Fibroblast of lung (primary cell): ENCODE measurements around the gene DUS4L. TPM values are rescaled to one million over a fixed set of nuclear protein-coding genes. Genes with fewer than 3 reads are reported as not detected.

ENCODE experiments used
- DNase-seq, 2 donors: peaks; one replicate each; pipeline versions ENCODE4 v3.0.0 to v3.0.0-alpha.2; 2010; ENCODE audit warnings: low read depth in 2 of 2
- H2AFZ ChIP-seq: 2 replicates; pipeline ENCODE4 v1.5.1; 2012; ENCODE audit warnings: low read length, control low read depth, inconsistent platforms
- H3K27ac ChIP-seq: 2 replicates; pipeline ENCODE4 v1.5.1; 2011; ENCODE audit warnings: low read length, control low read depth; ENCODE audit not compliant: insufficient read depth
- H3K27me3 ChIP-seq: 2 replicates; pipeline ENCODE4 v1.5.1; 2011; ENCODE audit warnings: mild to moderate bottlenecking, low read length; ENCODE audit not compliant: control insufficient read depth, insufficient read depth
- H3K36me3 ChIP-seq: 2 replicates; pipeline ENCODE4 v1.5.1; 2011; ENCODE audit warnings: low read length; ENCODE audit not compliant: control insufficient read depth, insufficient read depth
- H3K4me1 ChIP-seq: 2 replicates; pipeline ENCODE4 v1.5.1; 2011; ENCODE audit warnings: low read length; ENCODE audit not compliant: control insufficient read depth, insufficient read depth; ENCODE audit errors: extremely low read depth
- H3K4me2 ChIP-seq: 2 replicates; pipeline ENCODE4 v1.5.1; 2011; ENCODE audit warnings: low read length, control low read depth; ENCODE audit not compliant: insufficient read depth; ENCODE audit errors: extremely low read depth
- H3K4me3 ChIP-seq, 4 experiments: fragments of 200-600 bp in 1 of 4; sonication (generic) in 1 of 4; replicated peaks in 1 of 4; 2 replicates each; pipeline ENCODE4 v1.5.1; 2011 to 2016; ENCODE audit warnings: low read length in 4 of 4, low read depth in 3 of 4, mild to moderate bottlenecking in 3 of 4, control low read depth in 2 of 4, inconsistent platforms in 1 of 4, mixed read lengths in 1 of 4; ENCODE audit not compliant: insufficient read depth in 1 of 4; ENCODE audit errors: control extremely low read depth in 1 of 4
- H3K79me2 ChIP-seq: 2 replicates; pipeline ENCODE4 v1.5.1; 2012; ENCODE audit warnings: mild to moderate bottlenecking, low read length, inconsistent platforms; ENCODE audit not compliant: control insufficient read depth, insufficient read depth
- H3K9ac ChIP-seq: 2 replicates; pipeline ENCODE4 v1.5.1; 2011; ENCODE audit warnings: mild to moderate bottlenecking, low read length, control low read depth; ENCODE audit not compliant: insufficient read depth
- H3K9me3 ChIP-seq: 2 replicates; pipeline ENCODE4 v1.5.1; 2012; ENCODE audit warnings: low read depth, low read length; ENCODE audit not compliant: control insufficient read depth, insufficient read depth
- H4K20me1 ChIP-seq: 2 replicates; pipeline ENCODE4 v1.5.1; 2011; ENCODE audit warnings: low read length; ENCODE audit not compliant: control insufficient read depth, insufficient read depth; ENCODE audit errors: extremely low read depth
- EZH2 ChIP-seq: IDR thresholded peaks from 2 replicates; pipeline ENCODE4 v1.5.1; 2012; ENCODE audit warnings: low read length, control low read depth, mild to moderate bottlenecking; ENCODE audit errors: missing control alignments
- polyA plus RNA-seq, 2 donors: library from polyadenylated mRNA; depleted of rRNA in 1 of 2; stranded (reverse) in 1 of 2; unstranded in 1 of 2; fragments of >200 nt; gene quantifications; 2 replicates each; pipeline ENCODE4 v1.2.1, GENCODE V29; 2011 to 2012; ENCODE audit warnings: missing spikeins in 1 of 2
- total RNA-seq: library from RNA; depleted of rRNA; stranded (reverse); fragments of >200 nt; gene quantifications from 2 replicates; pipeline ENCODE4 v1.2.1, GENCODE V29; 2014
- TF ChIP-seq, protein P1 (sequence below), 2 donors: IDR thresholded peaks in 1 of 2; conservative IDR thresholded peaks in 1 of 2; 1 replicate in 1 of 2; 2 replicates in 1 of 2; pipeline ENCODE4 v1.5.1; 2011 to 2012; ENCODE audit warnings: low read length in 2 of 2, control low read depth in 1 of 2, inconsistent platforms in 1 of 2, low read depth in 1 of 2, mild to moderate bottlenecking in 1 of 2

DUS4L gene
- total and polyA plus RNA-seq, 2 donors (not counting 1 experiment from before 2014, with no cell fraction given) = 5.5 to 8.8 TPM

DNA sequence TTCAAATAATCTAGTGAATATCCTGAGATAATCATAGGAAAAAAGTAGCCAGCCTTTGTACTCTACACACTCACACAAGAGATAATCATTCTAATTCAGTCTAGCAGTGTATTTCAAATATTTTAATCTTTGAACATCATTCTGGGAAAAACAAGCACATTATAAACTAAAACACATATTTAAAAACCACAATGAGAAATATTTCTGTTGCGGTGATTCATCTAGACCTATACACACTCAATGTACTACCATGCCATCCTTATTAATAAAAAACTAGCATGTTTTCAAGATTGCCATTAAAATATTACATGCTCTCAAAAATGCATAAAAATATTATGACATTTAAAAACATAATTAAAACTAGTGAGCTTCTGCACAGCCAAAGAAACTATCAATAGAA lies 11.8 kb upstream of the DUS4L start:
- H2AFZ ChIP-seq = no peak overlapping the region
- H3K79me2 ChIP-seq = no peaks in the 10 kb centered on the region
- H3K27me3 ChIP-seq = no peaks in the 10 kb centered on the region
- H3K4me3 ChIP-seq = no peak overlapping the region
- no peaks in the 10 kb centered on the region for H3K4me1 ChIP-seq
- H3K4me2 ChIP-seq = no peak overlapping the region
- H3K9ac ChIP-seq = no peak overlapping the region
- no peaks in the 10 kb centered on the region for H4K20me1 ChIP-seq
- H3K36me3 ChIP-seq = peaks cover 1% of the 10 kb centered on the region
- no peaks in the 10 kb centered on the region for H3K9me3 ChIP-seq
- H3K27ac ChIP-seq = no peak overlapping the region
- TF ChIP-seq, protein P1, sequence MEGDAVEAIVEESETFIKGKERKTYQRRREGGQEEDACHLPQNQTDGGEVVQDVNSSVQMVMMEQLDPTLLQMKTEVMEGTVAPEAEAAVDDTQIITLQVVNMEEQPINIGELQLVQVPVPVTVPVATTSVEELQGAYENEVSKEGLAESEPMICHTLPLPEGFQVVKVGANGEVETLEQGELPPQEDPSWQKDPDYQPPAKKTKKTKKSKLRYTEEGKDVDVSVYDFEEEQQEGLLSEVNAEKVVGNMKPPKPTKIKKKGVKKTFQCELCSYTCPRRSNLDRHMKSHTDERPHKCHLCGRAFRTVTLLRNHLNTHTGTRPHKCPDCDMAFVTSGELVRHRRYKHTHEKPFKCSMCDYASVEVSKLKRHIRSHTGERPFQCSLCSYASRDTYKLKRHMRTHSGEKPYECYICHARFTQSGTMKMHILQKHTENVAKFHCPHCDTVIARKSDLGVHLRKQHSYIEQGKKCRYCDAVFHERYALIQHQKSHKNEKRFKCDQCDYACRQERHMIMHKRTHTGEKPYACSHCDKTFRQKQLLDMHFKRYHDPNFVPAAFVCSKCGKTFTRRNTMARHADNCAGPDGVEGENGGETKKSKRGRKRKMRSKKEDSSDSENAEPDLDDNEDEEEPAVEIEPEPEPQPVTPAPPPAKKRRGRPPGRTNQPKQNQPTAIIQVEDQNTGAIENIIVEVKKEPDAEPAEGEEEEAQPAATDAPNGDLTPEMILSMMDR (conservative IDR thresholded peaks at IDR 0.05 in 1 of 2, IDR thresholded peaks at IDR 0.05 in 1 of 2; ENCODE audit: low read depth in 1 of 2, low read length in 2 of 2) = no peak
- TF ChIP-seq EZH2 = no peak
- peak; percentile 23 to 36 for DNase-seq

DNA sequence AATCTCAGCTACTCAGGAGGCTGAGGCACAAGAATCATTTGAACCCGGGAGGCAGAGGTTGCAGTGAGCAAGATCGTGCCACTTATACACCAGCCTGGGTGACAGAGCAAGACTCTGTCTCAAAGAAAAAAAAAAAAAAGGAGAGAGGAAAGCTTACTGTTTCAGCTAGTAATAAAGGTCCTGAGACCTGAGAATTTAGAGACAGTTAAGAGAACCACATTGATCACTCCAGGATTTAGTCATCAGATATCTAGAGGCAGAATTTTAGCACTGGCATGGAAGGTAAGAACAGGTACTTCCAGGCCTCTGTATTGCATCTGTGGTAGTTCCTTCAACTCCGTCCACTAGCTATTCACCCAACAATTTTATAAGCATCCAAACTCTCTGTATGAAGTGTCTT lies 7.9 kb upstream of the DUS4L start:
- Histone ChIP-seq H3K79me2 (peaks cover 2% of the 10 kb centered on the region), H3K9me3 (no peaks in the 10 kb centered on the region), H3K27ac (no peak overlapping the region), H2AFZ (no peak overlapping the region), H3K36me3 (no peaks in the 10 kb centered on the region), H3K9ac (no peak overlapping the region), H3K4me2 (no peak overlapping the region), H3K4me1 (peaks cover 2% of the 10 kb centered on the region), H3K27me3 (no peaks in the 10 kb centered on the region), H3K4me3 (no peak overlapping the region), H4K20me1 (no peaks in the 10 kb centered on the region)
- TF ChIP-seq, protein P1 (conservative IDR thresholded peaks at IDR 0.05 in 1 of 2, IDR thresholded peaks at IDR 0.05 in 1 of 2; ENCODE audit: low read depth in 1 of 2, low read length in 2 of 2) = no peak
- no peak for TF ChIP-seq EZH2
- DNase-seq = no peak

DNA sequence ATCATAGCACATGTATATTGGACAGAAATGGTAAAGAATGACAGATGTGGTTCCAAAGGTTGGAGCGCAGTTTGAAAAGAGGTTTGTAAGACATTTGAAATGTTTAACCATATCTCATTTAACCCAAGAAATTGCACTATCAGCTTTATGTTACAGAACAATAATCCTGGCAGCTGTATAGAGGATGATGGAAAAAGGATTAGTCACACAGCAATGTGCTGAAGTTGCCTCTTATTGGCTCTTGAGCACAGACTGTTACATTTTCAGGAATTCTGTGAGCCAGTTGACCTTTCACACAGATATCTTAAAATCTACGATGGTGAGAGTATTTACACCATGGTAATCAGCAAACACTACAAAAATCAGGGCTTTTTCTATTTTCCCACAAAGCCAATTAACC lies 3.9 kb upstream of the DUS4L start:
- Histone ChIP-seq H4K20me1 (no peaks in the 10 kb centered on the region), H3K4me2 (no peak overlapping the region), H3K36me3 (no peaks in the 10 kb centered on the region), H3K27ac (peak overlapping the region; percentile 19), H3K79me2 (peaks cover 8% of the 10 kb centered on the region), H3K4me3 (no peak overlapping the region), H3K4me1 (peaks cover 8% of the 10 kb centered on the region), H3K27me3 (no peaks in the 10 kb centered on the region), H3K9me3 (no peaks in the 10 kb centered on the region), H3K9ac (no peak overlapping the region), H2AFZ (no peak overlapping the region)
- TF ChIP-seq, protein P1 (conservative IDR thresholded peaks at IDR 0.05 in 1 of 2, IDR thresholded peaks at IDR 0.05 in 1 of 2; ENCODE audit: low read depth in 1 of 2, low read length in 2 of 2) = no peak
- no peak for TF ChIP-seq EZH2
- DNase-seq = peak; percentile 76 to 80
